CD14-positive monocyte (primary cell): Measurements from ENCODE around the gene UGT1A9. TPM values are rescaled to one million over a fixed set of nuclear protein-coding genes. Genes with fewer than 3 reads are reported as not detected.

Experiments used
- DNase-seq, 3 donors: peaks; one replicate each; pipeline ENCODE4 v3.0.0-alpha.2; 2011 to 2022
- H2AFZ ChIP-seq: 2 replicates; pipeline ENCODE4 v1.6.0; 2012; ENCODE audit warnings: mild to moderate bottlenecking, low read depth, low read length, inconsistent platforms; ENCODE audit not compliant: insufficient read depth, poor library complexity, severe bottlenecking
- H3K27ac ChIP-seq, 2 donors: 1 replicate in 1 of 2; 2 replicates in 1 of 2; pipeline ENCODE4 v1.5.1; 2012 to 2013; ENCODE audit warnings: low read length in 2 of 2, control low read depth in 1 of 2, inconsistent platforms in 1 of 2, low read depth in 1 of 2, mild to moderate bottlenecking in 1 of 2
- H3K27me3 ChIP-seq, 2 donors: one replicate each; pipeline versions ENCODE4 v1.6.0 to v1.6.1; 2011 to 2013; ENCODE audit warnings: low read length in 2 of 2; ENCODE audit not compliant: control insufficient read depth in 2 of 2, insufficient read depth in 2 of 2
- H3K36me3 ChIP-seq, 2 donors: replicated peaks in 1 of 2; 1 replicate in 1 of 2; 2 replicates in 1 of 2; pipeline versions ENCODE4 v1.5.1 to v1.6.1; 2012 to 2013; ENCODE audit warnings: low read length in 2 of 2, control low read depth in 1 of 2, inconsistent platforms in 1 of 2, mild to moderate bottlenecking in 1 of 2; ENCODE audit not compliant: insufficient read depth in 2 of 2, control insufficient read depth in 1 of 2
- H3K4me1 ChIP-seq, 2 donors: 1 replicate in 1 of 2; 2 replicates in 1 of 2; pipeline versions ENCODE4 v1.5.1 to v1.6.1; 2012 to 2013; ENCODE audit warnings: low read length in 2 of 2, control low read depth in 1 of 2, inconsistent platforms in 1 of 2, mild to moderate bottlenecking in 1 of 2, moderate library complexity in 1 of 2; ENCODE audit not compliant: insufficient read depth in 2 of 2, control insufficient read depth in 1 of 2
- H3K4me2 ChIP-seq: replicated peaks from 2 replicates; pipeline ENCODE3; 2012; ENCODE audit warnings: low read length, moderate library complexity, mild to moderate bottlenecking; ENCODE audit not compliant: poor library complexity, severe bottlenecking; ENCODE audit errors: extremely low read depth
- H3K4me3 ChIP-seq, 3 experiments: fragments of 200-600 bp in 1 of 3; sonication (generic) in 1 of 3; replicated peaks in 1 of 3; 1 replicate in 2 of 3; 2 replicates in 1 of 3; pipeline ENCODE4 v1.5.1; 2011 to 2013; ENCODE audit warnings: low read length in 3 of 3, mild to moderate bottlenecking in 3 of 3, control low read depth in 2 of 3, low read depth in 2 of 3, inconsistent platforms in 1 of 3, moderate library complexity in 1 of 3
- H3K79me2 ChIP-seq: 2 replicates; pipeline ENCODE4 v1.6.0; 2012; ENCODE audit warnings: mild to moderate bottlenecking, control low read depth, inconsistent platforms, low read length, moderate library complexity; ENCODE audit not compliant: insufficient read depth
- H3K9ac ChIP-seq: 2 replicates; pipeline ENCODE4 v1.6.0; 2017; ENCODE audit warnings: low read length, mild to moderate bottlenecking; ENCODE audit not compliant: insufficient read depth, poor library complexity, severe bottlenecking
- H3K9me3 ChIP-seq, 2 donors: replicated peaks in 1 of 2; 1 replicate in 1 of 2; 2 replicates in 1 of 2; pipeline versions ENCODE4 v1.5.1 to v1.6.1; 2012 to 2013; ENCODE audit warnings: low read length in 2 of 2, control low read depth in 1 of 2; ENCODE audit not compliant: control insufficient read depth in 1 of 2, insufficient read depth in 1 of 2
- H4K20me1 ChIP-seq: 2 replicates; pipeline ENCODE4 v1.6.0; 2012; ENCODE audit warnings: mild to moderate bottlenecking, low read length, control low read depth, moderate library complexity; ENCODE audit not compliant: insufficient read depth
- H3K27ac Mint-ChIP-seq, 7 donors: one replicate each; pipeline ENCODE4 v1.8.0; 2020; ENCODE audit warnings: mild to moderate bottlenecking in 7 of 7, mixed read lengths in 7 of 7, moderate library complexity in 6 of 7, inconsistent platforms in 2 of 7
- H3K27me3 Mint-ChIP-seq, 3 donors: one replicate each; pipeline ENCODE4 v1.8.0; 2021 to 2022; ENCODE audit warnings: low read depth in 3 of 3, mild to moderate bottlenecking in 3 of 3, mixed read lengths in 3 of 3, moderate library complexity in 3 of 3, inconsistent platforms in 1 of 3
- H3K36me3 Mint-ChIP-seq, 2 donors: one replicate each; pipeline ENCODE4 v1.8.0; 2020; ENCODE audit warnings: mixed read lengths in 2 of 2, inconsistent platforms in 1 of 2, mild to moderate bottlenecking in 1 of 2
- H3K4me1 Mint-ChIP-seq: one replicate; pipeline ENCODE4 v1.8.0; 2020; ENCODE audit warnings: mild to moderate bottlenecking, mixed read lengths
- H3K4me3 Mint-ChIP-seq, 2 donors: one replicate each; pipeline ENCODE4 v1.8.0; 2020; ENCODE audit warnings: mild to moderate bottlenecking in 2 of 2, mixed read lengths in 2 of 2, moderate library complexity in 1 of 2
- H3K9me3 Mint-ChIP-seq, 7 donors: one replicate each; pipeline ENCODE4 v1.8.0; 2020 to 2022; ENCODE audit warnings: mixed read lengths in 7 of 7, mild to moderate bottlenecking in 6 of 7, moderate library complexity in 6 of 7, inconsistent platforms in 2 of 7
- CTCF ChIP-seq: fragments of 200-600 bp; IDR thresholded peaks from one replicate; pipeline ENCODE4 v1.8.0; 2022; ENCODE audit warnings: antibody characterized with exemption, mild to moderate bottlenecking
- WGBS: methylation state at CpG from one replicate; pipeline ENCODE4 v1.1.5; 2013; ENCODE audit warnings: missing lambda C conversion rate; ENCODE audit not compliant: insufficient coverage; 5-methylcytosine and 5-hydroxymethylcytosine counted together
- intact Hi-C, 2 donors: fragments of 100-400 bp; cut with micrococcal nuclease; formaldehyde crosslinking; loops; one replicate each; pipeline versions ENCODE4 v1.15.0 to v1.15.1; 2023
- polyA plus RNA-seq, 3 donors: library from polyadenylated mRNA; depleted of rRNA in 1 of 3; unstranded in 2 of 3; stranded (reverse) in 1 of 3; fragments of 300-500 nt in 2 of 3; fragments of >200 nt in 1 of 3; fragmentation: Illumina TruSeq in 2 of 3; gene quantifications; 1 replicate in 2 of 3; 2 replicates in 1 of 3; pipeline ENCODE4 v1.2.3, GENCODE V29; 2012 to 2021

UGT1A9 gene
- polyA plus RNA-seq, 3 donors, result not detected

GRCh38 chr2:233820774-233821105 is 149.0 kb downstream of the UGT1A9 start:
- Mint-ChIP-seq H3K27ac (no peak overlapping the region), H3K9me3 (no peaks in the 10 kb centered on the region), H3K4me3 (no peak overlapping the region), H3K4me1 (peaks cover 7% of the 10 kb centered on the region), H3K27me3 (peaks cover 0 to 7% (median 2%) of the 10 kb centered on the region in 3 donors), H3K36me3 (no peaks in the 10 kb centered on the region)
- TF ChIP-seq CTCF, result no peak
- H3K36me3 ChIP-seq, result no peaks in the 10 kb centered on the region
- H3K9me3 ChIP-seq, result no peaks in the 10 kb centered on the region
- H3K9ac ChIP-seq, result no peak overlapping the region
- intact Hi-C loops, result no loop called here
- H3K4me3 ChIP-seq, result no peak overlapping the region
- H3K27ac ChIP-seq, result no peak overlapping the region
- H3K4me2 ChIP-seq, result no peak overlapping the region
- H4K20me1 ChIP-seq, result no peaks in the 10 kb centered on the region
- WGBS, result 66% methylated on average over 3 of the region's 6 CpGs
- DNase-seq, result no peak
- H3K4me1 ChIP-seq, result peaks cover 4 to 8% of the 10 kb centered on the region in 2 donors
- H2AFZ ChIP-seq, result no peak overlapping the region
- no peaks in the 10 kb centered on the region for H3K27me3 ChIP-seq
- H3K79me2 ChIP-seq, result no peaks in the 10 kb centered on the region

- H3K4me1 Mint-ChIP-seq, result peaks cover 7% of the 10 kb centered on the region
- no peak for DNase-seq
- WGBS, result 83% methylated on average over 1 of the region's 3 CpGs
- Histone ChIP-seq H3K9me3 (no peaks in the 10 kb centered on the region), H3K4me2 (no peak overlapping the region), H3K9ac (no peak overlapping the region), H4K20me1 (no peaks in the 10 kb centered on the region), H3K36me3 (no peaks in the 10 kb centered on the region), H3K4me3 (no peak overlapping the region), H3K79me2 (no peaks in the 10 kb centered on the region), H3K4me1 (peaks cover 4 to 8% of the 10 kb centered on the region in 2 donors), H2AFZ (no peak overlapping the region), H3K27me3 (no peaks in the 10 kb centered on the region), H3K27ac (no peak overlapping the region)
- peaks cover 0 to 3% (median 0%) of the 10 kb centered on the region in 7 donors for H3K9me3 Mint-ChIP-seq
- no peak overlapping the region for H3K4me3 Mint-ChIP-seq
- intact Hi-C loops, result no loop called here
- H3K36me3 Mint-ChIP-seq, result no peaks in the 10 kb centered on the region
- H3K27ac Mint-ChIP-seq, result no peak overlapping the region
- no peak for TF ChIP-seq CTCF
- peaks cover 2 to 6% (median 2%) of the 10 kb centered on the region in 3 donors for H3K27me3 Mint-ChIP-seq
These were observed 149.5 kb downstream of the UGT1A9 start for GRCh38 chr2:233821196-233821595.
